D341Med (cell line): ENCODE data around the gene MOK.

Source experiments
- DNase-seq: peaks from one replicate; pipeline ENCODE4 v3.0.0; 2012; ENCODE audit warnings: low spot score

Gene MOK

DNA sequence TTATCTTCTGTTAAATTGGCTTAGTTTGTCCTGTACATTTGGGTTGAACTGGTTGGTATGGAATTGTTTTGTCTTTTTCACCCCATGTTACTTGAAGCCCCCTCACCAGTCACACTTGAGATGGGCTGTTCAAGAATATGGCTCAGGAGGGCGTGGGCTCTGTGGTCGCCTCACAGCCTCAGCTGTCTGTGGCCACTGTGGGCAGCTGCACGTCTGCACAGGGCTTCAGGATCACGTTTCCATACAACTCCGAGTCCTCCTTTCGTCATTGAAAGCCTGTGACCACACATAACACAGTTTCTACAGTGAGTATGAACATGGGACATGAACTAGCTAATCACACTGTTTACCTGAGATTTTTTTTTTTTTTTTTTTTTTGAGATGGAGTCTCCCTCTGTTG is 81.3 kb downstream of the MOK start:
- no peak for DNase-seq

- DNase-seq = no peak
Observed at GRCh38 chr14:102222751-102223150, 82.2 kb downstream of the MOK start.

- DNase-seq = no peak
Observed at GRCh38 chr14:102222009-102222575, 82.9 kb downstream of the MOK start.

DNA sequence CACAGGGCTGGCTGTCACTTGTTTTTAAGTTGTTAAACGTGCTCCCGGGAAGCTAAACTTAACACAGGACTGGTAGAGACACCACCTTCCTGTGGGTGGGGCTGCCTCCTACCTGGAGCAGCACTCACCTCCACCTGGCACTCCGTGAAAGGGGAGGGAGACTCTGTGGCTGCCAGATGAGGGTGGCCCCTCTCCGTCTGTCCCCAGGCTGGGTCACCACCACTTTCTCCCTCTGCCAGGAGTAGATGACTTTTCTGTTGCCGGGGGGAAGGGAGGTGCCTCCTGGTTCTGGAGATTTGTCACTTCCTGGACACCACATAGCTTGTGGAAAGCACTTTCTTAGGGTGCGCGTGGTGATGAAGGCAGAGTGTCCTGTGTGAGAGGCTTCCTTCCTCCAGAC is 83.9 kb downstream of the MOK start:
- DNase-seq = no peak

GRCh38 chr14:102220031-102220430 is 84.9 kb downstream of the MOK start:
- peak; percentile 63 for DNase-seq

DNA sequence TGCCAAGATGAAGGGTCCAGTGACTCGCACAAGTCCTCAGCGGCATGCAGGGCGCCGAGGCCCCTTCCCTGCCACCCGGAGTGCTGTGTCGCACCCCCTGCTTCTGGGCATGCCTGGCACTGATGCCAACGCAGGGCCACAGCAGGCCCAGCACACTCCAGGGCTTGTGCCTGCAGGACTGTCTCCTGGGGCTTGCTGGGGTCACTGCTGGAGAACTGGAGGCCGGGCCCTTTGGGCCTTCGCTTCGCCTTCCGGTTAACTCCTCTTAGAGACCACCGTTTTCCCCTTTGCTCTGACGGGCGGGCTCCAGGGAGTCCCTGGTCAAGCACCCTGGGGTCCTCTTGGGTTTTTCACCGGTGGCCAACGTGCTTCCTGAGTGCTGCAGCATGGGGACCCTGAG is 85.6 kb downstream of the MOK start:
- DNase-seq = no peak

GRCh38 chr14:102218688-102219087 is 86.3 kb downstream of the MOK start:
- DNase-seq = no peak

DNA sequence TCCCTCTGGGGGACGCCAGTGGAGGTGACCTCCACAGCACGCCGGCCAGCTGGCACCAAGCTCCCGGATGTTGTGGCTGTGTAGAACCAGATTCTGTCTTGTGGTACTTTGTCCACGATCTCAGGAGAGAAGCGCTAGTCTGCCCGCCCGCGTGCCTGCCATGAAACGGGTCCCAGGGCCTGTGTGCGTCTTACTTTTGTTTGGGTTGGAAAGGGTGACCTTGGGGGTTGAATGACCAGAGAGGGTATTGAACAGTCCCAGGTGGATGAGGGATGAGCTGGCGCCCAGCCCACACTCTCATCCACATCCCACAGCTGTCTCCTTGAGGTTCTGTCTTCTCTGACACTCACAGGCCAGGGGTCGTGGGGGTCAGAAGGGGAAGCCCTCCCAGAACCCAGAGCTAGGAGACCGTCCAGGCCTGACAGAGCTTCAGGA is 87.0 kb downstream of the MOK start:
- DNase-seq = no peak

DNA sequence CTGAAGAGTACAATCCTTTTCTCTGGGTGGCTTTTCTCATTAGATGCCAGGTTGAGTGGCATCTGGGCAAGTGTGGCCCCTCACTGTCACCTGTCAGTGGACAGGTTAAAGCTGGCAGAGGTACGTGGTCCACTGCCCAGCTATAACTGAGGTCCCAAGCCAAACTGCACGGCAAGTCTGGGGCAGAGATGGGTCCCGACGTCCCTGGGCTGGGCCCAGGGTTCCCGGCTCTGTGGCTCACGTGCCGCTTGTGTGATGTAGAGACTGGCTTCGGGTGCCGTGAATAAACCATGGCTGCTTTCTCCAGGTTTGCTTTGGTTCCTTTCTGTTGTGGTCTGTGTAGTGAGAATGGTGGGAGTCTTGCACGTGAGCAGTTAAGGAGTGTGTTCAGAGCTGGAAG is 87.6 kb downstream of the MOK start:
- no peak for DNase-seq

DNA sequence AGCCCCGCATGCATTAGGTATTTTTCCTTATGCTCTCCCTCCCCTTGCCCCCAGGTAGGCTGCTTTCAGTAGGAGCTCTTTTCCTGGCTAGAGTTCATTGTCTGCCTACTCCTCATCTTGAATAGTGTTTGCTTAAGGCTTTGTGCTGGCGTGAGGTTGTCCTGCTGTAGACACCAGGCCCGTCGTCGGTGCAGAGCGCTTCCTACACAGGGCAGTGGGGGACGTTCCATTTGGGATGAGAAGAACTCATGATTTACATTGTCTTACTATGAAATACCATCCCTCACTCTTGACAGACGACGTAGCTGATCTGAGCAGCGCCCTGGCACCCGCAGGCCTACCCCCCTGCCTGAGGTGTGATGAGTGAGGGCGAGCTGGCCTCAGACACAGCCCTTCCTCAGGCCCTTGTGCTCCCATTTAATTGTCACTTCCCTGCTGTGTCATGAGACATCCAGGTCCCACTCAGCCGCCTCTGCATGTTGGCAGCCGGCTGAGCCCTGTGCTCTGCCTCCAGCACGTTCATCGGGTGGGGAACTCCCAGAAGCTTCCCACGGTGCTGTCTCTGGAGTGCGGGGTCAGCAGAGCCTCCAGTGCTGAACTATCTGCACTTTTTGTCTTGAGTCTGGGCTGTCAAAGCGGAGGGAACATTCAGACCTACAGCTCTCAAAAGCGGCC is 89.3 kb downstream of the MOK start:
- DNase-seq = no peak

- no peak for DNase-seq
Observed at GRCh38 chr14:102215071-102215470, 89.9 kb downstream of the MOK start.

GRCh38 chr14:102213984-102214658 is 90.8 kb downstream of the MOK start:
- no peak for DNase-seq

DNA sequence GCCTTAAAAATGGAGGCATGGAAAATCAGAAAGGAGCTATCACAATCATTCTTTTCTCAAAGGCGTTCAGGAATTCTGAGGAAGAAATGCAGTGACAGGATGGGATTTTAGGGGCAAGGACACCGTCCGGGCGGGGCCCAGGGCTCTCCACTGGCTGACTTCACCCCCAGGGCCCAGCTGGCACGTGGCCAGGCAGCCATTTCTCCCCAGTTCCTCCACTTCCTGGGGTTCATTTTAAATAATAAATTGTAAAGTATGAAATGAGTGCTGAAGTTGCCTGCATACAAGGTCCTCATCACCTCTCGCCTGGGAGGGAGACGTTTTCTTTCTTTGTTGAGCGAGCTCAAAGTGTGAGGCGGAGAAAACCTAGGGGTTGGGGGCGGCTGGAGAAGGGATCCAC is 91.5 kb downstream of the MOK start:
- no peak for DNase-seq

DNA sequence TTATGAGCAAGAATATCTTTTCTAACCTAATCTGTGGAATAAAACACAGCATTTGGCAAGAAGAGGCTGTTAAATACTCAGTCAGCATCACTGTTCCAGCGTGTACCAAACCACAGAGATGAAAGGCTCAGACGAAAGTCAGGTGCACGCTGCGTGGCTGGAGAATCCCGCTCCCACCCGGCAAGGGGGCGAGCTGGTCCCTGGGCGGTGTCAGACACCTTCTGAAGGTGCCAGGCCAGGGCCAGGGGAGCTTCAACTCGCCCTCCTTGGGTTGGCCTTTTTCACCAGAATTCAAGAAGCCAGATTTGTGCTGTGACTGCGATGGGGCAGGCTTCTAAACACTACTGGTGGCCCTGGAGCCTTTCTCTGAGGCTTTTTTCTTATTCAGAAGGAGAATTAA is 92.1 kb downstream of the MOK start:
- DNase-seq = no peak

DNA sequence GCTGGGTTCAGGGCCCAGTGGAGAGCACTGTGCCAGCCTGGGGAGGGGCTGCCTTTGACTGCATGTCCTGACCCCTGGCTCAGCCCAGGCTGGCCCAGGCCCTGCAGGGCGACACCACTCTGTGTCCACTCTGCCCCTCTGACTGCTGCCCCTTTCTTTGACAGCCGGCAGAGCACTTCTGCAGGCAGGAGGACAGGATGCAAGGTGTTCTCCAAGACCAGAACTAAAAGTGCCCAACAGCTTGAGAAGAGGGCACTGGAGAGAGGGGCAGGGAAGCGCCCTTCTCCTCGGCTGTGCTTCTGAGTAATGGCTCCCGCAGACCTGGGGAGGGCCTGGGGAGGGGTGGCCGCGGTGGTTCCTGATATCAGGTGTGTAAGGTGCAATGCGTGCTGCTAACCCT is 92.6 kb downstream of the MOK start:
- DNase-seq = no peak

DNA sequence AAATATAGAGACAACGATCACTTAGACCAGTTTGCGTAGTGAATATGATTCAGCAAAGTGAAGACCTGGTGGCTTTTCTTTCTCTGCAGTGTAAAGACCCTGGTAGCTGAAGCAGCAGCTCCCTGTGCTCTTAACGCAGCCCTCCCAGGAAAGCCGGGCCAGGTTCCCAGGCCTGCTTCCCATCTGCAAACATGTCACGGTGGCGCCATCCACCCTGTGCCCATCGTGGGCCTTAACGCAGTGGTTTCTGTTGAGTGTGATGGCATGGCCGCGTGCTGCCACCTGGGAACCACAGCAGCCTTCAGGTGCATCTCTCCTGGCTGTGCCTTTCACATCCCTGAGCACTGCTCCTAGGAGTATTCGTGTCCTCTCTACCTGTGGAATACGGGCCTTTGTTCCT is 93.7 kb downstream of the MOK start:
- no peak for DNase-seq

- no peak for DNase-seq
Observed at GRCh38 chr14:102210421-102211042, 94.4 kb downstream of the MOK start.

DNA sequence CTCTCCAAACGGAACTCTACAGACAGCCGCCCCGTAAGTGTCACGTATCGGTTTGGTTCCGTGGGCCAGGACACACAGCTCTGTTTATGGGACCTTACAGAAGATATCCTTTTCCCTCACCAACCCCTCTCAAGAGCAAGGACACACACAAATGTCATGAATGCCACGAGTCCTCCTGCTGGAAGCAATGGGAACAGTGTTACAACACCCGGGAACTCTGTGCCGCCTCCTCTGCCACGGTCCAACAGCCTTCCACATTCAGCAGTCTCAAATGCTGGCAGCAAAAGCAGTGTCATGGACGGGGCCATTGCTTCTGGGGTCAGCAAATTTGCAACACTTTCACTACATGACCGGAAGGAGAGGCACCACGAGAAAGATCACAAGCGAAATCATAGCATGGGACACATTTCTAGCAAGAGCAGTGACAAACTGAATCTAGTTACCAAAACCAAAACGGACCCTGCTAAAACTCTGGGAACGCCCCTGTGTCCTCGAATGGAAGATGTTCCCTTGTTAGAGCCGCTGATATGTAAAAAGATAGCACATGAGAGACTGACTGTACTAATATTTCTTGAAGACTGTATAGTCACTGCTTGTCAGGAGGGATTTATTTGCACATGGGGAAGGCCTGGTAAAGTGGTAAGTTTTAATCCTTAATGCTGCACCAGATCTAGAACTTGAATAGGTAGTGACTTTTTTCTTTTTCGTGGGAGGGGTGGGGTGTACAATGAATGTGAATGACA is 95.6 kb downstream of the MOK start:
- peak; percentile 75 for DNase-seq

DNA sequence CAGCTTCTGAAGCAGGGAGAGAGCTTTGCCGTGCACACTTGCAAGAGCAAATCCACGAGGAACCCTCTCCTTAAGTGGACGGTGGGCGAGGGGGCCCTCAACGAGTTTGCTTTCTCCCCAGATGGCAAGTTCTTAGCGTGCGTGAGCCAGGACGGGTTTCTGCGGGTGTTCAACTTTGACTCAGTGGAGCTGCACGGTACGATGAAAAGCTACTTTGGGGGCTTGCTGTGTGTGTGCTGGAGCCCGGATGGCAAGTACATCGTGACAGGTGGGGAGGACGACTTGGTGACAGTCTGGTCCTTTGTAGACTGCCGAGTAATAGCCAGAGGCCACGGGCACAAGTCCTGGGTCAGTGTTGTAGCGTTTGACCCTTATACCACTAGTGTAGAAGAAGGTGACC is 96.2 kb downstream of the MOK start:
- DNase-seq = no peak

- DNase-seq = no peak
Observed at GRCh38 chr14:102207831-102208365, 97.1 kb downstream of the MOK start.

GRCh38 chr14:102206918-102207317 is 98.0 kb downstream of the MOK start:
- no peak for DNase-seq

DNA sequence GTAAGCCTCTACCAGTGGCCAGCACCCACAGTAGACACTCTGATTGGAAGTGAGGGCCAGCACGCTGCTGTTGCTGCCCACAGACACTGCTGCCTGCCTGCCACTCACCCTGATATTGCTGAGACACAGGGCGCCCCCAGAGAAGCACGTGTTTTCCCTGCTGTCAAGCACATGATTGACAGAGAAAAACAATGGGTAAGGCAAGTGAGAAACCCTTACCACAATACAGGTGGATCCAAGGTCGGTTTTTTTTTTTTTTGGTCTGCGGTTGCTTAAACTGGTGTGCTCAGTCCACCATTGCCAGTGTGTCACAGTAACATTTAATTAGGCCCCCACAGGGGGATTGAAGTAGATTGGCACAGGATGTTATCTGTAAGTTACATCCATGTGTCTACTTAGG is 99.4 kb downstream of the MOK start:
- no peak for DNase-seq
